ENCODE results near the gene TPRN.

GRCh38 chr9:137191691-137192447 lies 8.7 kb downstream of the TPRN start:
- TF ChIP-seq TAF1 (IDR thresholded peaks at IDR 0.05; ENCODE audit: borderline replicate concordance, insufficient read depth, low read length) (no peak), REST (IDR thresholded peaks at IDR 0.05; ENCODE audit: insufficient read depth in 1 of 2, low read depth in 2 of 2, low read length in 2 of 2) (no peak), POLR2AphosphoS5 (IDR thresholded peaks at IDR 0.05; ENCODE audit: low read depth, low read length) (no peak)
